ENCODE measurements around the gene IRF2BP2.

IRF2BP2 gene

DNA sequence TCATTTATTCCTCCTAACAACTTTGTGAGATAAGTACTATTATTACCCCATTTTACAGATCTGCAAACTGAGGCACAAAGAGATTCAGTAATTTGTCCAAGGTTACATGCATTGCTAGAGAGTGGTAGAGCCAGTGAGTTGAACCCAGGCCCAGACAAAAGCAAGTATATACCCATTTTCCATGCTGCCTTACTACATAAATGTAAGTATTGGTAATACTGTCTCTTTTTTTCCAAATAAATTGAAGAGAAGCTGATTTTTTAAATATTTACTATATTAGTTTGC is 33.8 kb upstream of the IRF2BP2 start:
- Histone ChIP-seq H3K4me1 (no peaks in the 10 kb centered on the region), H3K4me3 (ENCODE audit: low read depth, low read length) (no peak overlapping the region), H3K9ac (no peak overlapping the region), H3K9me3 (ENCODE audit: control insufficient read depth, low read length) (no peaks in the 10 kb centered on the region), H3K79me2 (no peaks in the 10 kb centered on the region), H2AFZ (no peak overlapping the region), H3K27ac (no peak overlapping the region), H3K27me3 (ENCODE audit: control insufficient read depth, insufficient read depth, low read length) (no peaks in the 10 kb centered on the region), H3K4me2 (ENCODE audit: low read length) (no peak overlapping the region), H3K36me3 (ENCODE audit: control insufficient read depth, insufficient read depth, low read length) (no peaks in the 10 kb centered on the region)
- TF ChIP-seq, protein P1, sequence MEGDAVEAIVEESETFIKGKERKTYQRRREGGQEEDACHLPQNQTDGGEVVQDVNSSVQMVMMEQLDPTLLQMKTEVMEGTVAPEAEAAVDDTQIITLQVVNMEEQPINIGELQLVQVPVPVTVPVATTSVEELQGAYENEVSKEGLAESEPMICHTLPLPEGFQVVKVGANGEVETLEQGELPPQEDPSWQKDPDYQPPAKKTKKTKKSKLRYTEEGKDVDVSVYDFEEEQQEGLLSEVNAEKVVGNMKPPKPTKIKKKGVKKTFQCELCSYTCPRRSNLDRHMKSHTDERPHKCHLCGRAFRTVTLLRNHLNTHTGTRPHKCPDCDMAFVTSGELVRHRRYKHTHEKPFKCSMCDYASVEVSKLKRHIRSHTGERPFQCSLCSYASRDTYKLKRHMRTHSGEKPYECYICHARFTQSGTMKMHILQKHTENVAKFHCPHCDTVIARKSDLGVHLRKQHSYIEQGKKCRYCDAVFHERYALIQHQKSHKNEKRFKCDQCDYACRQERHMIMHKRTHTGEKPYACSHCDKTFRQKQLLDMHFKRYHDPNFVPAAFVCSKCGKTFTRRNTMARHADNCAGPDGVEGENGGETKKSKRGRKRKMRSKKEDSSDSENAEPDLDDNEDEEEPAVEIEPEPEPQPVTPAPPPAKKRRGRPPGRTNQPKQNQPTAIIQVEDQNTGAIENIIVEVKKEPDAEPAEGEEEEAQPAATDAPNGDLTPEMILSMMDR (IDR thresholded peaks at IDR 0.05), result no peak

DNA sequence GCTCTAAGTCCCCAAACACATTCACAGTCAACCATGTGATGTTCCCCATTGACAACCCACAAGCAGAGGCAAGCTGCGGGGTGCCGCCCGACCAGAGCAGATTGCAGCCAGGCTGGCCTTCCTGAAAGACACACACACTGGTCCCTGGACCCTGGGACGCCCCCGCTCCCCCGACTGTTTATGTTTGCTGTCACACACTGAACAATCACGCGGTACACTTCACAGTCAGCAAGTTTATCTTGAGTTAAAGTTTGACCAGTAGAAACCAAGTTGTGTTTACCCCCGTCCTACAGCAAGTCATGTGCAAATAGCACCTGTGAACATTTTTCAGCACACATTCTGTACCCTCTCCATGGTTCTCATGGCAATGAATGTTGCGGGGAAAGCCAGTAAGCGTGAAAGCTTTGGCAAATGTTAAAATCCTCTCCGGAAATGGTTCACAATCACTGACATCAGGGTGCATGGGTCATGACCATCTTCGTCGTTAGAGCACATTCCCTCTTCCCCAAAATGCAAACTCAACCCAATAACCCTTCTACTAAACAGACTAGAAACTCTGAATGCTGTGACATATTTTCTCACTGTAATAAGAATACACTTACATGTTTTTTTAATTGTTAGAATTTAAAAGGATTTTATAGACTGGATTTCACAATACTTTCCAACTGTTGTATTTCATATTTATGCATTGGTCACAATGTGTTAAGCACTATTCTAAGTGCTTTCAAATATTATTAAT is 33.3 kb upstream of the IRF2BP2 start:
- no peak overlapping the region for H3K9ac ChIP-seq
- no peaks in the 10 kb centered on the region for H3K9me3 ChIP-seq (ENCODE audit: control insufficient read depth, low read length)
- H3K27me3 ChIP-seq (ENCODE audit: control insufficient read depth, insufficient read depth, low read length), result no peaks in the 10 kb centered on the region
- H3K36me3 ChIP-seq (ENCODE audit: control insufficient read depth, insufficient read depth, low read length), result no peaks in the 10 kb centered on the region
- H3K79me2 ChIP-seq, result no peaks in the 10 kb centered on the region
- no peak overlapping the region for H3K27ac ChIP-seq
- peak overlapping the region; percentile 32 for H3K4me2 ChIP-seq (ENCODE audit: low read length)
- no peak overlapping the region for H2AFZ ChIP-seq
- TF ChIP-seq, protein P1 (IDR thresholded peaks at IDR 0.05), result no peak
- H3K4me3 ChIP-seq (ENCODE audit: low read depth, low read length), result no peak overlapping the region
- no peaks in the 10 kb centered on the region for H3K4me1 ChIP-seq

DNA sequence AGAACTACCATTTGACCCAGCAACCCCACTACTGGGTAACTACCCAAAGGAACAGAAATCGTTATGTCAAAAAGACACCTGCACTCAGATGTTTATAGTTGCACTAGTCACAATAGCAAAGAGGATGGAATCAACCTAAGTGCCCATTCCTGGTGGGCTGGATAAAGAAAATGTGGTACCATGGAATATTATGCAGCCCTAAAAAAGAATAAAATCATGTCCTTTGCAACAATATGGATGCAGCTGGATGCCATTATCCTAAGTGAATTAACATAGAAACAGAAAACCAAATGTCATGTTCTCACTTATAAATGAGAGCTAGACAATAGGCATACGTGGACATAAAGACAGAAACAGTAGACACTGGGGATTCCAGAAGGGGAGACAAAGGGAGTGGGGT is 32.5 kb upstream of the IRF2BP2 start:
- no peak overlapping the region for H3K27ac ChIP-seq
- no peaks in the 10 kb centered on the region for H3K4me1 ChIP-seq

DNA sequence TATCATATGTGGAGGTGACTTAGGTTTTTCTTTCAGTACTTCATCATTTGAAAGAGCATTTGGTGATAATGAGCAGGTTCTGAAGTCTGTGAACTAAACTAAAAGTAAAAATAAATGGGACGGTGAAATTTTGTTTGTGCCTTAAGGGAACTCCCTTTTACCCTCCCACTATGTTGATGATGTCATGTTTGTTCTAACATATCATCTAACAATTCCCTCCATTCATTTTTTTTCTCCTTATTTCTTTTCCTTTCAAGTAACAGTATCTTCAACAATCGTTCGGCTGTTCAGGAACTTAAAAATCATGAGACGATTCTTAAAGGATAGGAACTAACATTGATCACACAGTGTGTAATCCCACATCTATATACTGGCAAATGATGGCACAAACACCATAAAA is 30.0 kb upstream of the IRF2BP2 start:
- H3K27ac ChIP-seq, result no peak overlapping the region

More for the DNA sequence above, 32.5 kb upstream of the IRF2BP2 start:
- no peak overlapping the region for H3K4me2 ChIP-seq (ENCODE audit: low read length)
- H3K9ac ChIP-seq, result no peak overlapping the region
- no peaks in the 10 kb centered on the region for H3K79me2 ChIP-seq
- TF ChIP-seq, protein P1 (IDR thresholded peaks at IDR 0.05), result no peak
- no peak overlapping the region for H3K4me3 ChIP-seq (ENCODE audit: low read depth, low read length)
- H3K27me3 ChIP-seq (ENCODE audit: control insufficient read depth, insufficient read depth, low read length), result no peaks in the 10 kb centered on the region
- H3K36me3 ChIP-seq (ENCODE audit: control insufficient read depth, insufficient read depth, low read length), result no peaks in the 10 kb centered on the region
- H3K9me3 ChIP-seq (ENCODE audit: control insufficient read depth, low read length), result no peaks in the 10 kb centered on the region
- no peak overlapping the region for H2AFZ ChIP-seq

More for the DNA sequence above, 30.0 kb upstream of the IRF2BP2 start:
- Histone ChIP-seq H3K36me3 (ENCODE audit: control insufficient read depth, insufficient read depth, low read length) (no peaks in the 10 kb centered on the region), H3K4me1 (no peaks in the 10 kb centered on the region), H3K27me3 (ENCODE audit: control insufficient read depth, insufficient read depth, low read length) (no peaks in the 10 kb centered on the region), H3K9me3 (ENCODE audit: control insufficient read depth, low read length) (no peaks in the 10 kb centered on the region), H2AFZ (no peak overlapping the region), H3K4me2 (ENCODE audit: low read length) (no peak overlapping the region), H3K4me3 (ENCODE audit: low read depth, low read length) (no peak overlapping the region), H3K79me2 (no peaks in the 10 kb centered on the region), H3K9ac (no peak overlapping the region)
- TF ChIP-seq, protein P1 (IDR thresholded peaks at IDR 0.05), result no peak
